ENCODE data around the gene VEGFA.

Gene VEGFA

DNA sequence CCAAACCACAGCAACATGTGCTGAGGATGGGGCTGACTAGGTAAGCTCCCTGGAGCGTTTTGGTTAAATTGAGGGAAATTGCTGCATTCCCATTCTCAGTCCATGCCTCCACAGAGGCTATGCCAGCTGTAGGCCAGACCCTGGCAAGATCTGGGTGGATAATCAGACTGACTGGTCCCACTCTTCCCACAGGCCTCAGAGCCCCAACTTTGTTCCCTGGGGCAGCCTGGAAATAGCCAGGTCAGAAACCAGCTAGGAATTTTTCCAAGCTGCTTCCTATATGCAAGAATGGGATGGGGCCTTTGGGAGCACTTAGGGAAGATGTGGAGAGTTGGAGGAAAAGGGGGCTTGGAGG is 1.5 kb upstream of the VEGFA start:
- no peak for DNase-seq
- in situ Hi-C loops (cut with HindIII; ENCODE audit: low pct_ligation_motif_present, low pct_unique_long_range_greater_than_20kb, low sequenced_read_pairs): no loop called here

DNA sequence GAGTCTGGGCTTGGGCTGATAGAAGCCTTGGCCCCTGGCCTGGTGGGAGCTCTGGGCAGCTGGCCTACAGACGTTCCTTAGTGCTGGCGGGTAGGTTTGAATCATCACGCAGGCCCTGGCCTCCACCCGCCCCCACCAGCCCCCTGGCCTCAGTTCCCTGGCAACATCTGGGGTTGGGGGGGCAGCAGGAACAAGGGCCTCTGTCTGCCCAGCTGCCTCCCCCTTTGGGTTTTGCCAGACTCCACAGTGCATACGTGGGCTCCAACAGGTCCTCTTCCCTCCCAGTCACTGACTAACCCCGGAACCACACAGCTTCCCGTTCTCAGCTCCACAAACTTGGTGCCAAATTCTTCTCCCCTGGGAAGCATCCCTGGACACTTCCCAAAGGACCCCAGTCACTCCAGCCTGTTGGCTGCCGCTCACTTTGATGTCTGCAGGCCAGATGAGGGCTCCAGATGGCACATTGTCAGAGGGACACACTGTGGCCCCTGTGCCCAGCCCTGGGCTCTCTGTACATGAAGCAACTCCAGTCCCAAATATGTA is 957 bp upstream of the VEGFA start:
- in situ Hi-C loops (cut with HindIII; ENCODE audit: low pct_ligation_motif_present, low pct_unique_long_range_greater_than_20kb, low sequenced_read_pairs): no loop called here
- no peak for DNase-seq

DNA sequence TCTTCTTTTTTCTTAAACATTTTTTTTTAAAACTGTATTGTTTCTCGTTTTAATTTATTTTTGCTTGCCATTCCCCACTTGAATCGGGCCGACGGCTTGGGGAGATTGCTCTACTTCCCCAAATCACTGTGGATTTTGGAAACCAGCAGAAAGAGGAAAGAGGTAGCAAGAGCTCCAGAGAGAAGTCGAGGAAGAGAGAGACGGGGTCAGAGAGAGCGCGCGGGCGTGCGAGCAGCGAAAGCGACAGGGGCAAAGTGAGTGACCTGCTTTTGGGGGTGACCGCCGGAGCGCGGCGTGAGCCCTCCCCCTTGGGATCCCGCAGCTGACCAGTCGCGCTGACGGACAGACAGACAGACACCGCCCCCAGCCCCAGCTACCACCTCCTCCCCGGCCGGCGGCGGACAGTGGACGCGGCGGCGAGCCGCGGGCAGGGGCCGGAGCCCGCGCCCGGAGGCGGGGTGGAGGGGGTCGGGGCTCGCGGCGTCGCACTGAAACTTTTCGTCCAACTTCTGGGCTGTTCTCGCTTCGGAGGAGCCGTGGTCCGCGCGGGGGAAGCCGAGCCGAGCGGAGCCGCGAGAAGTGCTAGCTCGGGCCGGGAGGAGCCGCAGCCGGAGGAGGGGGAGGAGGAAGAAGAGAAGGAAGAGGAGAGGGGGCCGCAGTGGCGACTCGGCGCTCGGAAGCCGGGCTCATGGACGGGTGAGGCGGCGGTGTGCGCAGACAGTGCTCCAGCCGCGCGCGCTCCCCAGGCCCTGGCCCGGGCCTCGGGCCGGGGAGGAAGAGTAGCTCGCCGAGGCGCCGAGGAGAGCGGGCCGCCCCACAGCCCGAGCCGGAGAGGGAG is 580 bp downstream of the VEGFA start:
- in situ Hi-C loops (cut with HindIII; ENCODE audit: low pct_ligation_motif_present, low pct_unique_long_range_greater_than_20kb, low sequenced_read_pairs): no loop called here
- DNase-seq: peak; percentile 62

DNA sequence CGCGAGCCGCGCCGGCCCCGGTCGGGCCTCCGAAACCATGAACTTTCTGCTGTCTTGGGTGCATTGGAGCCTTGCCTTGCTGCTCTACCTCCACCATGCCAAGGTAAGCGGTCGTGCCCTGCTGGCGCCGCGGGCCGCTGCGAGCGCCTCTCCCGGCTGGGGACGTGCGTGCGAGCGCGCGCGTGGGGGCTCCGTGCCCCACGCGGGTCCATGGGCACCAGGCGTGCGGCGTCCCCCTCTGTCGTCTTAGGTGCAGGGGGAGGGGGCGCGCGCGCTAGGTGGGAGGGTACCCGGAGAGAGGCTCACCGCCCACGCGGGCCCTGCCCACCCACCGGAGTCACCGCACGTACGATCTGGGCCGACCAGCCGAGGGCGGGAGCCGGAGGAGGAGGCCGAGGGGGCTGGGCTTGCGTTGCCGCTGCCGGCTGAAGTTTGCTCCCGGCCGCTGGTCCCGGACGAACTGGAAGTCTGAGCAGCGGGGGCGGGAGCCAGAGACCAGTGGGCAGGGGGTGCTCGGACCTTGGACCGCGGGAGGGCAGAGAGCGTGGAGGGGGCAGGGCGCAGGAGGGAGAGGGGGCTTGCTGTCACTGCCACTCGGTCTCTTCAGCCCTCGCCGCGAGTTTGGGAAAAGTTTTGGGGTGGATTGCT is 1.3 kb downstream of the VEGFA start:
- peak; percentile 53 for DNase-seq
- in situ Hi-C loops (cut with HindIII; ENCODE audit: low pct_ligation_motif_present, low pct_unique_long_range_greater_than_20kb, low sequenced_read_pairs): no loop called here

DNA sequence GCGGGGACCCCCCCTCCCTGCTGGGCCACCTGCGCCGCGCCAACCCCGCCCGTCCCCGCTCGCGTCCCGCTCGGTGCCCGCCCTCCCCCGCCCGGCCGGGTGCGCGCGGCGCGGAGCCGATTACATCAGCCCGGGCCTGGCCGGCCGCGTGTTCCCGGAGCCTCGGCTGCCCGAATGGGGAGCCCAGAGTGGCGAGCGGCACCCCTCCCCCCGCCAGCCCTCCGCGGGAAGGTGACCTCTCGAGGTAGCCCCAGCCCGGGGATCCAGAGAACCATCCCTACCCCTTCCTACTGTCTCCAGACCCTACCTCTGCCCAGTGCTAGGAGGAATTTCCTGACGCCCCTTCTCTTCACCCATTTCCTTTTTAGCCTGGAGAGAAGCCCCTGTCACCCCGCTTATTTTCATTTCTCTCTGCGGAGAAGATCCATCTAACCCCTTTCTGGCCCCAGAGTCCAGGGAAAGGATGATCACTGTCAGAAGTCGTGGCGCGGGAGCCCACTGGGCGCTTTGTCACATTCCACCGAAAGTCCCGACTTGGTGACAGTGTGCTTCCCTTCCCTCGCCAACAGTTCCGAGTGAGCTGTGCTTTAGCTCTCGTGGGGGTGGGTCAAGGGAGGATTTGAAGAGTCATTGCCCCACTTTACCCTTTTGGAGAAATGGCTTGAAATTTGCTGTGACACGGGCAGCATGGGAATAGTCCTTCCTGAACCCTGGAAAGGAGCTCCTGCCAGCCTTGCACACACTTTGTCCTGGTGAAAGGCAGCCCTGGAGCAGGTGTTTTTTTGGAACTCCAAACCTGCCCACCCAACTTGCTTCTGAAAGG is 2.1 kb downstream of the VEGFA start:
- in situ Hi-C loops (cut with HindIII; ENCODE audit: low pct_ligation_motif_present, low pct_unique_long_range_greater_than_20kb, low sequenced_read_pairs): no loop called here

DNA sequence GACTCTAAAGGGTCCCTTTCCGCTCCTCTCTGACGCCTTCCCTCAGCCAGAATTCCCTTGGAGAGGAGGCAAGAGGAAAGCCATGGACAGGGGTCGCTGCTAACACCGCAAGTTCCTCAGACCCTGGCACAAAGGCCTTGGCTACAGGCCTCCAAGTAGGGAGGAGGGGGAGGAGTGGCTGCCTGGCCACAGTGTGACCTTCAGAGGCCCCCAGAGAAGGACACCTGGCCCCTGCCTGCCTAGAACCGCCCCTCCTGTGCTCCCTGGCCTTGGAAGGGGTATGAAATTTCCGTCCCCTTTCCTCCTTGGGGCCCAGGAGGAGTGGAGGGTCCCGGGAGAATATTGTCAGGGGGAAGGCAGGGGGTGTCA is 2.7 kb downstream of the VEGFA start:
- no peak for DNase-seq
- in situ Hi-C loops (cut with HindIII; ENCODE audit: low pct_ligation_motif_present, low pct_unique_long_range_greater_than_20kb, low sequenced_read_pairs): no loop called here

More for the DNA sequence above, 2.1 kb downstream of the VEGFA start:
- peak; percentile 65 for DNase-seq

DNA sequence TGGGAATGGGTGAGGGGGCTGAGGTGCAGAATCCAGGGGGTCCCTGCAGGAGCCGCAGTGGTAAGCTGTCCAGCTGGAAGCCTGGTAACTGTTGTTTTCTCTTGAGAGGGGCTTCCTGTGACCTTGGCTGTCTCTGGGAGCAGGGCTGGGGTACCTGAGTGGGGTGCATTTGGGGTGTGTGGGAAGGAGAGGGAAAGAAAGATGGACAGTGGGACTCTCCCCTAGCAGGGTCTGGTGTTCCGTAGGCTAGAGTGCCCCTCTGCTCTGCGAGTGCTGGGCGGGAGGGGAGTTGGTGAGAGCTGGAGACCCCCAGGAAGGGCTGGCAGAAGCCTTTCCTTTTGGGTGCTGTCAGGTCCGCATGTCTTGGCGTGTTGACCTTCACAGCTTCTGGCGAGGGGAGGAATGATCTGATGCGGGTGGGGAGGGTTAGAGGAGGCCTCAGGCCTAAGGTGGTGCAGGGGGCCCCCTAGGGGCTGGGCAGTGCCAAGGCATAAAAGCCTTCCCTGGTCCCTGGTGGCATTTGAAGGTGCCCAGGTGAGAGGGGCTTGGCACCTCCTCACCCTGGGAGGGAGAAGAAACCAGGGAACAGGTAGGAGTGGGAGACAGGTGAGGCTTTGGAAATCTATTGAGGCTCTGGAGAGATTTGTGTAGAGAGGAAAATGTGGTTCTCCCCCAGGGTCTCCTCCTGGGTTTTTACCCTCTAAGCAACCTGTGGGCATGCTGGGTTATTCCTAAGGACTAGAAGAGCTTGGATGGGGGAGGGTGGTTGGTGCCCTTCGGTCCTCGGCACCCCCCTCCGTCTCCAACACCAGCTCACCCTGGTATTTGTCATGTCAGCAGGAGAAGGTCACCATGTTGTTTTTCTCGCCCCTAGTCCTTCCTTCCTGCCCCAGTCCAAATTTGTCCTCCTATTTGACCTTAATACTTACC is 3.3 kb downstream of the VEGFA start:
- in situ Hi-C loops (cut with HindIII; ENCODE audit: low pct_ligation_motif_present, low pct_unique_long_range_greater_than_20kb, low sequenced_read_pairs): no loop called here
- peak; percentile 63 for DNase-seq

DNA sequence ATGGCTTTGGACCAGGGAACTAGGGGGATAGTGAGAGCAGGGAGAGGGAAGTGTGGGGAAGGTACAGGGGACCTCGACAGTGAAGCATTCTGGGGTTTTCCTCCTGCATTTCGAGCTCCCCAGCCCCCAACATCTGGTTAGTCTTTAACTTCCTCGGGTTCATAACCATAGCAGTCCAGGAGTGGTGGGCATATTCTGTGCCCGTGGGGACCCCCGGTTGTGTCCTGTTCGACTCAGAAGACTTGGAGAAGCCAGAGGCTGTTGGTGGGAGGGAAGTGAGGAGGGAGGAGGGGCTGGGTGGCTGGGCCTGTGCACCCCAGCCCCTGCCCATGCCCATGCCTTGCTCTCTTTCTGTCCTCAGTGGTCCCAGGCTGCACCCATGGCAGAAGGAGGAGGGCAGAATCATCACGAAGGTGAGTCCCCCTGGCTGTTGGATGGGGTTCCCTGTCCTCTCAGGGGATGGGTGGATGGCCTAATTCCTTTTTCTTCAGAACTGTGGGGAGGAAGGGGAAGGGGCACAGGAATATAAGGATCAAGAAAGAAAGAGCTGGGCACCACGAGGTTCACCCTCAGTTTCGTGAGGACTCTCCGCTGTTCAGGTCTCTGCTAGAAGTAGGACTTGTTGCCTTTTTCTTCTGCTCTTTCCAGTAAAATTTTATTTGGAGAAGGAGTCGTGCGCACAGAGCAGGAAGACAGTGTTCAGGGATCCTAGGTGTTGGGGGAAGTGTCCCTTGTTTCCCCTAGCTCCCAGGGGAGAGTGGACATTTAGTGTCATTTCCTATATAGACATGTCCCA is 4.2 kb downstream of the VEGFA start:
- in situ Hi-C loops (cut with HindIII; ENCODE audit: low pct_ligation_motif_present, low pct_unique_long_range_greater_than_20kb, low sequenced_read_pairs): no loop called here
- DNase-seq: no peak

DNA sequence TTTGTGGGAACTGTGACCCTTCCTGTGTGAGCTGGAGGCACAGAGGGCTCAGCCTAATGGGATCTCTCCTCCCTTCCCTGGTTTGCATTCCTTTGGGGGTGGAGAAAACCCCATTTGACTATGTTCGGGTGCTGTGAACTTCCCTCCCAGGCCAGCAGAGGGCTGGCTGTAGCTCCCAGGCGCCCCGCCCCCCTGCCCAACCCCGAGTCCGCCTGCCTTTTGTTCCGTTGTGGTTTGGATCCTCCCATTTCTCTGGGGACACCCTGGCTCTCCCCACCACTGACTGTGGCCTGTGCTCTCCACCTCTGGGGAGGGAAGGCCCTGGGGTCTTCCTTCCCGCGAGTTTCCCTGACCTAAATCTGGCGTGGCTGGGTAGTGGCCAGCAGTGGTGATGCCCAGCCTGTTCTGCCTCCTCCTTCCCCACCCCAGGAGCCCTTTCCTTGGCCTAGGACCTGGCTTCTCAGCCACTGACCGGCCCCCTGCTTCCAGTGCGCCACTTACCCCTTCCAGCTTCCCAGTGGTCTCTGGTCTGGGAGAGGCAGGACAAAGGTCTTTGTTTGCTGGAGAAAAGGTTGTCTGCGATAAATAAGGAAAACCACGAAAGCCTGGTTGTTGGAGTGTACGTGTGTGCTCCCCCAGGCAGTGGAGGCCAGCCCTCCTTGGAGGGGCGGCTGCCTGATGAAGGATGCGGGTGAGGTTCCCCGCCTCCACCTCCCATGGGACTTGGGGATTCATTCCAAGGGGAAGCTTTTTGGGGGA is 4.9 kb downstream of the VEGFA start:
- DNase-seq: peak; percentile 61
- in situ Hi-C loops (cut with HindIII; ENCODE audit: low pct_ligation_motif_present, low pct_unique_long_range_greater_than_20kb, low sequenced_read_pairs): no loop called here

DNA sequence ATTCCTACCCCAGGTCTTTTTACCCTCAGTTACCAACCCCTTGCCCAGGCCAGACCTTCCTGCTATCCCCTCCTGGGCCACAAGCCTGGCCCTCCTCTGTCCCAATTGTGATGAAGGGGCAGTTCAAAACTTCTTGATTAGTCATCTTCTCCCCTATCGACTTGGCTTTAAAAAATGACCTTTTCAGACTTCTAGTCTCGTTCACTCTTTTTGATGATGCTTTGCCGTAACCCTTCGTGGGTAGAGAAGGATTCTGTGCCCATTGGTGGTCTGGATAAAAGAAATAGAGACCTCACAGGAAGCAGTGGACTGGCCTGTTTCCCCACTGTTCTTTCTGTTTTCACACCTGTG is 5.5 kb downstream of the VEGFA start:
- in situ Hi-C loops (cut with HindIII; ENCODE audit: low pct_ligation_motif_present, low pct_unique_long_range_greater_than_20kb, low sequenced_read_pairs): no loop called here
- no peak for DNase-seq

DNA sequence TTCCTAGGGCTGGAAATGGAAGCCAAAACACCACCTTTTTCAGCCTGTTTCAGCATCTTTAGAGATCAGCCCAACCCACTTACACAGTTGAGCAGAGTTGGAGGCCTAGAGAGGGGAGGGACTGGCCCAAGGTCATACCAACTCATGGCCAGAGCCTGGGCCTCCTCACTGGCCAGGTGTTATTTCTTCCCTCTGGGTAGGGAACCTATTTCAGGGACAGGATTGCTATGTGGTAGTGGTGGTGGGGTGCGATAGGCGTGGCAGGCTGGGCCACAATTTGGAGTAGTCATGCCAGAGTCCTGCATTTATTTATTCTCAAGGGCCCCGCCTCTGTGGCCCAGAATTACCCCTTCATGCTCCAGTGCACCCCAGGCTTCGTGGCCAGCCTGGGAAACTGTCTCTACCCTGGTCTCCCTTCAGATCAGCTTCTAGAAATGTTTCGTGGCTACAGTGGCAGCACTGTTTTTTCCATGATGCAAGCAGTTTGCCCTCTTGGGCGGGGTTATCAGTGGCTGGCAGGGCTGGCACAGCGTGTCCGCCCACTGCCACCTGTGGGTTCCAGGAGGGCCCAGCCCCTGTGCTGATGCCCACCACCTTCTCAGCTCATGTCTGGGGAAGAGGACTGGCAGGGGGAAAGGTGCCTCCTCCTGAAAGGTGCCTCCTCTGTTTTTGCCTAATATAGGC is 6.2 kb downstream of the VEGFA start:
- in situ Hi-C loops (cut with HindIII; ENCODE audit: low pct_ligation_motif_present, low pct_unique_long_range_greater_than_20kb, low sequenced_read_pairs): no loop called here
- no peak for DNase-seq

DNA sequence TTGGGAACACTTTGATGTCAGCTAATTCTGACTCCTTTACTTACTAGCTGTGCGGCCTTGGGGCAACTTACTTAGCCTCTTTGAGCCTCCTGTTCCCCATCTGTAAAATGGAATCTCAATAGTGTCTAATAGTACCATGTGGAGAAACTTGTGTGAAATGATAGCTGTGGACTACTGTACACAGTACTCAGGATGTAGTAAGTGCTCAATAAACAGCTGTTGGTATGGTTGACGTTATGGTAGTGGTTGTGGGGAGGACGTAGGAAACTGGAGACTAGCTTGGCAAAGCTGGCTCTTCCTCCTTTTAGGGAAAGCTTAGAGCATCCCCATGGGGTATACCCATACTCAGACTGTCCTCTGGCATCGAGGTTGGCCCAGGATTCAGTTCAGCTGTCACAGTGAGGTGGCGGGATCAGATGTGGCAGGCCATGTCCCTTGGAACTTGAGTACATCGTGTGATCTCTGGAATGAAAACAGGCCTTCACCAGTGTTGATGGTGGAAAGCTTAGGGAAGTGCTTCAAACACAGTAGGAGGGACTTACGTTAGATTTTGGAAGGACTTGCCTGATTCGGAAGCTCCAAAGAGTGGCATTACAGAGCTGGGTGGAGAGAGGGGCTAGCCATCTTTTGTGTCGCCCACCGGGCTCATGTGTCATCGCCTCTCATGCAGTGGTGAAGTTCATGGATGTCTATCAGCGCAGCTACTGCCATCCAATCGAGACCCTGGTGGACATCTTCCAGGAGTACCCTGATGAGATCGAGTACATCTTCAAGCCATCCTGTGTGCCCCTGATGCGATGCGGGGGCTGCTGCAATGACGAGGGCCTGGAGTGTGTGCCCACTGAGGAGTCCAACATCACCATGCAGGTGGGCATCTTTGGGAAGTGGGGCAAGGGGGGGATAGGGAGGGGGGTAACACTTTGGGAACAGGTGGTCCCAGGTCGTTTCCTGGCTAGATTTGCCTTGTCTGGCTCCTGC is 7.1 kb downstream of the VEGFA start:
- in situ Hi-C loops (cut with HindIII; ENCODE audit: low pct_ligation_motif_present, low pct_unique_long_range_greater_than_20kb, low sequenced_read_pairs): no loop called here
- DNase-seq: no peak

DNA sequence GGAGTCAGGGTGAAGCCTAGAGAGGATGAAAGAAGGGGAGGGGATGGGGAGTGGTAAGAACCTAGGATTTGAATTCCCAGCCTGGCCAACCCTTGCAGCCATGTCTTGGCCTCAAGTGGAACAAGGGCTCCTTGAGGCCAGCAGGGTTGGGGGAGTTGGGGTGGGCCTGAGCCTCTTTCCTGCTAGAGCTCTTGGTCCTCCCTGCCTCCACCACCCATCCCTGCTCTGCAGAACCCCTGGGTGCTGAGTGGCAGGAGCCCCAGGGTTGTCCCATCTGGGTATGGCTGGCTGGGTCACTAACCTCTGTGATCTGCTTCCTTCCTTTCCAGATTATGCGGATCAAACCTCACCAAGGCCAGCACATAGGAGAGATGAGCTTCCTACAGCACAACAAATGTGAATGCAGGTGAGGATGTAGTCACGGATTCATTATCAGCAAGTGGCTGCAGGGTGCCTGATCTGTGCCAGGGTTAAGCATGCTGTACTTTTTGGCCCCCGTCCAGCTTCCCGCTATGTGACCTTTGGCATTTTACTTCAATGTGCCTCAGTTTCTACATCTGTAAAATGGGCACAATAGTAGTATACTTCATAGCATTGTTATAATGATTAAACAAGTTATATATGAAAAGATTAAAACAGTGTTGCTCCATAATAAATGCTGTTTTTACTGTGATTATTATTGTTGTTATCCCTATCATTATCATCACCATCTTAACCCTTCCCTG is 8.3 kb downstream of the VEGFA start:
- no peak for DNase-seq
- in situ Hi-C loops (cut with HindIII; ENCODE audit: low pct_ligation_motif_present, low pct_unique_long_range_greater_than_20kb, low sequenced_read_pairs): no loop called here

DNA sequence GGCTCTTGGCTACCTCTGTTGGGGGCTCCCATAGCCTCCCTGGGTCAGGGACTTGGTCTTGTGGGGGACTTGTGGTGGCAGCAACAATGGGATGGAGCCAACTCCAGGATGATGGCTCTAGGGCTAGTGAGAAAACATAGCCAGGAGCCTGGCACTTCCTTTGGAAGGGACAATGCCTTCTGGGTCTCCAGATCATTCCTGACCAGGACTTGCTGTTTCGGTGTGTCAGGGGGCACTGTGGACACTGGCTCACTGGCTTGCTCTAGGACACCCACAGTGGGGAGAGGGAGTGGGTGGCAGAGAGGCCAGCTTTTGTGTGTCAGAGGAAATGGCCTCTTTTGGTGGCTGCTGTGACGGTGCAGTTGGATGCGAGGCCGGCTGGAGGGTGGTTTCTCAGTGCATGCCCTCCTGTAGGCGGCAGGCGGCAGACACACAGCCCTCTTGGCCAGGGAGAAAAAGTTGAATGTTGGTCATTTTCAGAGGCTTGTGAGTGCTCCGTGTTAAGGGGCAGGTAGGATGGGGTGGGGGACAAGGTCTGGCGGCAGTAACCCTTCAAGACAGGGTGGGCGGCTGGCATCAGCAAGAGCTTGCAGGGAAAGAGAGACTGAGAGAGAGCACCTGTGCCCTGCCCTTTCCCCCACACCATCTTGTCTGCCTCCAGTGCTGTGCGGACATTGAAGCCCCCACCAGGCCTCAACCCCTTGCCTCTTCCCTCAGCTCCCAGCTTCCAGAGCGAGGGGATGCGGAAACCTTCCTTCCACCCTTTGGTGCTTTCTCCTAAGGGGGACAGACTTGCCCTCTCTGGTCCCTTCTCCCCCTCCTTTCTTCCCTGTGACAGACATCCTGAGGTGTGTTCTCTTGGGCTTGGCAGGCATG is 9.2 kb downstream of the VEGFA start:
- in situ Hi-C loops (cut with HindIII; ENCODE audit: low pct_ligation_motif_present, low pct_unique_long_range_greater_than_20kb, low sequenced_read_pairs): no loop called here

More for the DNA sequence above, 9.2 kb downstream of the VEGFA start:
- DNase-seq: no peak
